GM08714 (cell line): ENCODE measurements around the gene CCSER1.
"Not testable (repeated sequence)": the region's sequence is repeated elsewhere in the genome, so short reads cannot be mapped to it uniquely, and the experiment has no call there.

Experiments used
- H3K4me3 ChIP-seq: fragments of 200-500 bp; sonication (Bioruptor generic); 2 replicates; pipeline ENCODE4 v1.5.1; 2014; ENCODE audit warnings: mild to moderate bottlenecking, low read length, inconsistent platforms
- ZNF274 ChIP-seq: IDR thresholded peaks from 2 replicates; pipeline ENCODE4 v1.6.1; 2012; ENCODE audit warnings: mild to moderate bottlenecking, low read depth, low read length

Gene CCSER1

GRCh38 chr4:91513326-91513725 is 1386.1 kb downstream of the CCSER1 start:
- TF ChIP-seq ZNF274: no peak
- no peak overlapping the region for H3K4me3 ChIP-seq

- no peak overlapping the region for H3K4me3 ChIP-seq
- no peak for TF ChIP-seq ZNF274
Observed at GRCh38 chr4:91519155-91519554, 1392.0 kb downstream of the CCSER1 start.

GRCh38 chr4:91525621-91526020 is 1398.4 kb downstream of the CCSER1 start:
- no peak overlapping the region for H3K4me3 ChIP-seq
- TF ChIP-seq ZNF274: no peak

- no peak overlapping the region for H3K4me3 ChIP-seq
- no peak for TF ChIP-seq ZNF274
Observed at GRCh38 chr4:91527056-91527455, 1399.9 kb downstream of the CCSER1 start.

GRCh38 chr4:91567594-91567993 is 1440.4 kb downstream of the CCSER1 start:
- no peak overlapping the region for H3K4me3 ChIP-seq
- no peak for TF ChIP-seq ZNF274

- no peak overlapping the region for H3K4me3 ChIP-seq
- TF ChIP-seq ZNF274: no peak
Observed at GRCh38 chr4:91577864-91578263, 1450.7 kb downstream of the CCSER1 start.

GRCh38 chr4:91590260-91590659 is 1463.1 kb downstream of the CCSER1 start:
- no peak overlapping the region for H3K4me3 ChIP-seq

GRCh38 chr4:91592125-91592524 is 1464.9 kb downstream of the CCSER1 start:
- H3K4me3 ChIP-seq: no peak overlapping the region
- no peak for TF ChIP-seq ZNF274

More at GRCh38 chr4:91590260-91590659, 1463.1 kb downstream of the CCSER1 start:
- no peak for TF ChIP-seq ZNF274

GRCh38 chr4:91596718-91597117 is 1469.5 kb downstream of the CCSER1 start:
- H3K4me3 ChIP-seq: no peak overlapping the region
- TF ChIP-seq ZNF274: no peak

GRCh38 chr4:91598696-91599095 is 1471.5 kb downstream of the CCSER1 start:
- no peak for TF ChIP-seq ZNF274
- H3K4me3 ChIP-seq: no peak overlapping the region

- H3K4me3 ChIP-seq: no peak overlapping the region
- TF ChIP-seq ZNF274: no peak
Observed at GRCh38 chr4:91600301-91600700, 1473.1 kb downstream of the CCSER1 start.

GRCh38 chr4:91601401-91601800 is 1474.2 kb downstream of the CCSER1 start:
- no peak for TF ChIP-seq ZNF274
- H3K4me3 ChIP-seq: no peak overlapping the region

GRCh38 chr4:91611782-91612181 is 1484.6 kb downstream of the CCSER1 start:
- no peak overlapping the region for H3K4me3 ChIP-seq
- TF ChIP-seq ZNF274: no peak

GRCh38 chr4:91620952-91621351 is 1493.8 kb downstream of the CCSER1 start:
- H3K4me3 ChIP-seq: no peak overlapping the region
- no peak for TF ChIP-seq ZNF274

- no peak overlapping the region for H3K4me3 ChIP-seq
- no peak for TF ChIP-seq ZNF274
Observed at GRCh38 chr4:91621446-91621845, 1494.3 kb downstream of the CCSER1 start.

GRCh38 chr4:91622925-91623602 is 1495.9 kb downstream of the CCSER1 start:
- TF ChIP-seq ZNF274: no peak
- H3K4me3 ChIP-seq: no peak overlapping the region

GRCh38 chr4:91623603-91623967 is 1496.4 kb downstream of the CCSER1 start:
- not testable (repeated sequence) for H3K4me3 ChIP-seq
